ENCODE results near the gene COL11A1.
"Not testable (repeated sequence)": the region's sequence is repeated elsewhere in the genome, so short reads cannot be mapped to it uniquely, and the experiment has no call there.

The COL11A1 gene

GRCh38 chr1:103109311-103109920 is 1.1 kb upstream of the COL11A1 start:
- H3K4me3 ChIP-seq (ENCODE audit: low read length): no peak overlapping the region
- no peak for TF ChIP-seq ZNF274 (IDR thresholded peaks at IDR 0.05; ENCODE audit: low read depth, low read length)

GRCh38 chr1:103107741-103108375 is 464 bp downstream of the COL11A1 start:
- TF ChIP-seq ZNF274 (IDR thresholded peaks at IDR 0.05; ENCODE audit: low read depth, low read length): no peak
- H3K4me3 ChIP-seq (ENCODE audit: low read length): no peak overlapping the region

GRCh38 chr1:103106426-103107341 is 1.6 kb downstream of the COL11A1 start:
- peak overlapping the region; percentile 28; the same call in 1 of the 2 replicates for H3K4me3 ChIP-seq (ENCODE audit: low read length)
- TF ChIP-seq ZNF274 (IDR thresholded peaks at IDR 0.05; ENCODE audit: low read depth, low read length): no peak

- no peak overlapping the region for H3K4me3 ChIP-seq (ENCODE audit: low read length)
- TF ChIP-seq ZNF274 (IDR thresholded peaks at IDR 0.05; ENCODE audit: low read depth, low read length): no peak
Measured at GRCh38 chr1:103101399-103101798, 6.9 kb downstream of the COL11A1 start.

- no peak overlapping the region for H3K4me3 ChIP-seq (ENCODE audit: low read length)
- TF ChIP-seq ZNF274 (IDR thresholded peaks at IDR 0.05; ENCODE audit: low read depth, low read length): no peak
Measured at GRCh38 chr1:103089221-103089620, 19.1 kb downstream of the COL11A1 start.

- TF ChIP-seq ZNF274 (IDR thresholded peaks at IDR 0.05; ENCODE audit: low read depth, low read length): no peak
- H3K4me3 ChIP-seq (ENCODE audit: low read length): no peak overlapping the region
Measured at GRCh38 chr1:103087256-103087655, 21.1 kb downstream of the COL11A1 start.

GRCh38 chr1:103084181-103084580 is 24.1 kb downstream of the COL11A1 start:
- no peak for TF ChIP-seq ZNF274 (IDR thresholded peaks at IDR 0.05; ENCODE audit: low read depth, low read length)
- no peak overlapping the region for H3K4me3 ChIP-seq (ENCODE audit: low read length)

GRCh38 chr1:103075316-103076000 is 32.9 kb downstream of the COL11A1 start:
- no peak for TF ChIP-seq ZNF274 (IDR thresholded peaks at IDR 0.05; ENCODE audit: low read depth, low read length)
- no peak overlapping the region for H3K4me3 ChIP-seq (ENCODE audit: low read length)

GRCh38 chr1:103074224-103074623 is 34.1 kb downstream of the COL11A1 start:
- H3K4me3 ChIP-seq (ENCODE audit: low read length): no peak overlapping the region
- no peak for TF ChIP-seq ZNF274 (IDR thresholded peaks at IDR 0.05; ENCODE audit: low read depth, low read length)

GRCh38 chr1:103069201-103069600 is 39.1 kb downstream of the COL11A1 start:
- H3K4me3 ChIP-seq (ENCODE audit: low read length): no peak overlapping the region
- TF ChIP-seq ZNF274 (IDR thresholded peaks at IDR 0.05; ENCODE audit: low read depth, low read length): no peak

GRCh38 chr1:103063921-103064320 is 44.4 kb downstream of the COL11A1 start:
- no peak overlapping the region for H3K4me3 ChIP-seq (ENCODE audit: low read length)
- no peak for TF ChIP-seq ZNF274 (IDR thresholded peaks at IDR 0.05; ENCODE audit: low read depth, low read length)

GRCh38 chr1:103058391-103058790 is 49.9 kb downstream of the COL11A1 start:
- no peak overlapping the region for H3K4me3 ChIP-seq (ENCODE audit: low read length)
- no peak for TF ChIP-seq ZNF274 (IDR thresholded peaks at IDR 0.05; ENCODE audit: low read depth, low read length)

GRCh38 chr1:103056423-103056822 is 51.9 kb downstream of the COL11A1 start:
- TF ChIP-seq ZNF274 (IDR thresholded peaks at IDR 0.05; ENCODE audit: low read depth, low read length): no peak
- H3K4me3 ChIP-seq (ENCODE audit: low read length): no peak overlapping the region

GRCh38 chr1:103028110-103028509 is 80.2 kb downstream of the COL11A1 start:
- not testable (repeated sequence) for H3K4me3 ChIP-seq (ENCODE audit: low read length)
